ENCODE measurements around the gene AFF4. TPM values are rescaled to one million over a fixed set of nuclear protein-coding genes. Genes with fewer than 3 reads are reported as not detected.

AFF4 gene
- total RNA-seq, 1 donor from 2014 or later: 26.8 TPM

DNA sequence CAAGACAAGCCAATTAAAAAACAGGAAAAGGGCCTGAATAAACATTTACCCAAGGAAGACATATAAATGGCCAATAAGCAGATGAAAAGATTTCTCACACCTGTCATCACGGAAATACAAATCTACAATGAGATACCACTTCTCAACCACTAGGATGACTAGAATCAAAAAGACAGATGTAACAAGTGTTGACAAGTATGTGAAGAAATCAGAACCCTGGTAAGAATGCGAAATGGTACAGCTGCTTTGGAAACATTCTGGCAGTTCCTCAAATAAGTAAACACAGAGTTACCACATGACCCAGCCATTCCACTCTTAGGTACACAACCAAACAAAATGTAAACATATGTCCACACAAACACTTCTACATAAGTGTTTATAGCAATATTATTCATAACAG lies 57.5 kb downstream of the AFF4 start:
- intact Hi-C loops (cut with DNase I): no loop called here
- DNase-seq (no peak), ATAC-seq (ENCODE audit: poor library complexity) (peak; percentile 54)

DNA sequence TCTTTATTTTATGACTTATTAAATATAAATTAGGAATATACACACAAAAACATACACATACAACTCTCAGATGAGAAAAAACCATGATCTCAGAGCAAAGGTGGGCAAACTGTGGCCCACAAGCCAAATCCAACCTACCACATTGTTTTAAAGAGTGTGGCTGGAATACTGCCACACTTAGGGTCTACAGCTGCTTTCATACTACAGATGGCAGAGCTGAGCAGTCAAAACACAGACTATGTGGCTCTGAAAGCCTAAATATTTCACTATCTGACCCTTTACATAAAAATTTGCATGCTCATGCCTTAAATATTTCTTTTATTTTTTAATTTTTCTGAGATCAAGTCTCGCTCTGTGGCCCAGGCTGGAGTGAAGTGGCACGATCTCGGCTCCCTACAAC lies 61.7 kb downstream of the AFF4 start:
- ATAC-seq (ENCODE audit: poor library complexity) (no peak), DNase-seq (no peak)
- intact Hi-C loops (cut with DNase I): no loop called here

- no peak for ATAC-seq (ENCODE audit: poor library complexity)
- no peak for DNase-seq
- intact Hi-C loops (cut with DNase I): no loop called here
Observed at GRCh38 chr5:132901036-132901435, 62.4 kb downstream of the AFF4 start.

DNA sequence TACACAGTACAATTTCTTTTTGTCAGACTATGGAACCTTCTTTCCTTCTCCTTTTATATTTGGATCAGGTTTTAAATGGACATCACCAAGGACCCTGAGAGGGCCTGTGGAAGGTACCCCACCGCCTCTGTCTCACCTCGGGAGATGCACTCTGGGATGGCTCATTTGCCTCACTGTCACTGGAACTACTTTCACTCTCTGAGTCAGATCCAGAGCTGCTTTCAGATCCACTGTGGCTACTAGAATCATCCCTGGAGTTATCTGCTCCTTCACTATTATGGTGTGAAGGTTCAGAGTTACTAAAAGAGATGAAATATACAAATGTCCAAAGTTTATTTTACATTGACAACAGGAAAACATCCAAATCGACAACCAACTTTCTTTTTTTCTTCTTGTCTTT lies 65.3 kb downstream of the AFF4 start:
- intact Hi-C loops (cut with DNase I): no loop called here
- DNase-seq: no peak
- no peak for ATAC-seq (ENCODE audit: poor library complexity)

DNA sequence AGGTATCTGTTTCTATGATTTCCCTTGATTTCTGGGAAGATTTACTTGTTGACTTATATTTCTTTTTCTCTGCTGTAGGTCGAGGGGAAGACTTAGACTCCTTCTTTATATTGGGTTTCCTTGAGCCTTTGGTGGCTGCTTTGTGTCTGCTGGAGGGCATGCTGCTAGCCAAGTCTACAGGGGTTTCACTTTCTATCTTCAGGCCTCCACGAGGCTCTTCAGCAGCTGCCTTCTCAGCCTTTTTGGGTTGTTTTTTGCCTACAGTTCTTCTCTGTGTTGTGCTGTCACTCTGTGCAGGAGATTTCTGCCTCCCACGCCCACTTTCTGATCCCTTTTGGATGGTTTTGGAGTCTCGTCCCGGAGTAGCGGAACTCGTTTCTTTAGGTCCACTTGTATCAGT lies 66.7 kb downstream of the AFF4 start:
- DNase-seq (no peak), ATAC-seq (ENCODE audit: poor library complexity) (no peak)
- intact Hi-C loops (cut with DNase I): no loop called here

DNA sequence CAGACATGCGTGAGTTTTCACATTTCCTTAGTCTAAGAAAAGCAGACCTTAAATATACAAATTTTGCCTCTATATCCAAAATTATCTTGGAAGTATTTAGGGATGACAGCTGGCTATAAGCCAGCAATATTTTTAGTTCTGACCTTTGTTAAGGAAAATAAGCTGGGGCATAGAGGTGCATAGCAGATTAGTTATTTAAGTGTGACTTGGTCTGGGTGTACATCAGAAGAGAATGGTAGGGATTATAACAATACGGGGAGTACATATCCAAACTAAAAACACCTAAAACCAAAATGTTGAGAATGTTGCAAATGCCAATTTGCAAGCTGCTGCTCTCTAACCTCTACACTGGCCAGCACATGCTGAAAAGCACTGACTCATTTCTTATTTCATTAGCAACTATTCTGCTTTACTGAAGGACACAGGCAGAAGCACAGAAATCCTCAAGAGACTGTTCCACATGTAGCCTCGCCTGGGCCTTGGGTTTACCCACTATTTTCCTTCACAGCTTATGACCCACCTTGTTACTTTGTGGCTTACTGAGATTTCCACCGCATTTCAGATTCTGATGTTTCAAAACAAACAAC lies 67.6 kb downstream of the AFF4 start:
- DNase-seq (no peak), ATAC-seq (ENCODE audit: poor library complexity) (peak; percentile 51)
- intact Hi-C loops (cut with DNase I): no loop called here

DNA sequence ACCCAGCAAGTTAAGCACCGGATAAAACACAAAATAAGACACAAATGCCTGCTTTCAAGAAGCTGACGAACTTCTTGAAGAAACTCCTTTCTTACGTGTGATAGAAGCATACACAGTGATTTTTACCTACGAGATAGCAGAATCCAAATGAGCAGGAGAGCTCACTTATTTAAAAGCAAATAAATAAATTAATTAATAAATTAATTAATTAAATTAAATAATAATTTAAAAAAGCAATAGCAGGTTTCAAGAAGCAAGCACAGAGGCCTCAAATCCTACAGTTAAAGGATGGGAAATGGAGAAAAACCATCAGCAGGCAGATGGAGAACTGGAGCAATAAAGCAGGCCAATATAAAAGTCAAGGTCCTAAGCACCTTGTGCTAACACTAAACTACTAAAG lies 72.6 kb downstream of the AFF4 start:
- no peak for DNase-seq
- intact Hi-C loops (cut with DNase I): no loop called here
- no peak for ATAC-seq (ENCODE audit: poor library complexity)

DNA sequence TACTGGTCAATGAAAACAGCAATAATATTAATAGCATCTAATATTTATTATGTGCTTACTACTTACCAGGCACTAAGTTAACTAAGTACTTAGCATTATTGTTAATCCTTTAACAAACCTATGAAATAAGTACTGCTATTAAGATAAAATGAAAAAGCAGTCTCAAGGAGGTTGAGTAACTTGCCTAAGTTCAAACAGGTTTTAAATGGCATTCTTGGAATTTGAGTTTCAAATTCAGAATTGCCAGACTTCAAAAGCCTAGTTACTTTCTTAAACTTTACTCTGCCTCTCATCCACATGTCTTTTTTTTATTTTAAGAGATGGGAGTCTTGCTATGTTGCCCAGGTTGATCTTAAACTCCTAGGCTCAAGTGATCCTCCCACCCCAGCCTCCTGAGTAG lies 73.9 kb downstream of the AFF4 start:
- DNase-seq (no peak), ATAC-seq (ENCODE audit: poor library complexity) (no peak)
- intact Hi-C loops (cut with DNase I): no loop called here

DNA sequence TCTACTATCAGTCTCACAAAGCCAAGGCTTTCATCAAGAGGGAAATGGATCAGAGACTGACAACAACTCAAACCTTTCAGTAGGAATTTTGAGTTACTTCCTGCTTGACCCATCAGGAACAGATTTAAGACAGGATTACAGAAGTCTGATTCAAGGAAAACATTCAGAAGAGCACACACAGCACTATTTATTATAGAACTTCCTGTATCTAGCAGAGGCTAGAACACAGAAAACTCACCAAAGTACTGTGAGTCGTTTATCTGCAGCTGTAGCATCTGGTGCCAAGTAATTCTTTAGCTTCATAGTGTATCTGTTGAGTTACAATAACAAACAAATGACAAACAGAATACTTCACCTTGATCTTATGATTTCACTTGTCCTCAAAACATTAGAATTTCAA lies 76.2 kb downstream of the AFF4 start:
- DNase-seq: no peak
- intact Hi-C loops (cut with DNase I): no loop called here
- no peak for ATAC-seq (ENCODE audit: poor library complexity)

- DNase-seq (no peak), ATAC-seq (ENCODE audit: poor library complexity) (no peak)
- intact Hi-C loops (cut with DNase I): no loop called here
Observed at GRCh38 chr5:132886064-132886823, 77.2 kb downstream of the AFF4 start.

DNA sequence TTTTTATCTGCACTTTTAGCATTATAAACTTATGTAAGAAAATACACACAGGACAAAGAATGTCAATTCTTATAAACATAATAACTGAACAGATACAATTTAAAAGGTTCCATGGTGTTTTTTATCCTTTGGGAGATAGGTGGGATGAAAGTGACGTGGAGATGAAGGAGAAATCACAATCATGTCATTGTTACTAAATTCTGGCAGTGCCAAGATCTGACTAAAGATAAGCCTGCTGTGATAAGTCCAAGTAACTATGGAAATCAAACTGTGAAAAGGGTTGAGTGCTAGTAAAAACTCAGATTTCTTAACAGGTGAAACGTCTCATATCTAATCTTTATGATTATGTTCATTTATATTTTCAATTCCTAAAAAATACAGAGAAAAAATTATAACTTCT lies 78.9 kb downstream of the AFF4 start:
- ATAC-seq (ENCODE audit: poor library complexity): no peak
- no peak for DNase-seq
- intact Hi-C loops (cut with DNase I): loop anchor here (5.0 kb wide), 1 partner anchor 52 kb away; the partner anchor contains the start of gene SHROOM1

- no peak for DNase-seq
Observed at GRCh38 chr5:132883261-132883834, 80.1 kb downstream of the AFF4 start.

DNA sequence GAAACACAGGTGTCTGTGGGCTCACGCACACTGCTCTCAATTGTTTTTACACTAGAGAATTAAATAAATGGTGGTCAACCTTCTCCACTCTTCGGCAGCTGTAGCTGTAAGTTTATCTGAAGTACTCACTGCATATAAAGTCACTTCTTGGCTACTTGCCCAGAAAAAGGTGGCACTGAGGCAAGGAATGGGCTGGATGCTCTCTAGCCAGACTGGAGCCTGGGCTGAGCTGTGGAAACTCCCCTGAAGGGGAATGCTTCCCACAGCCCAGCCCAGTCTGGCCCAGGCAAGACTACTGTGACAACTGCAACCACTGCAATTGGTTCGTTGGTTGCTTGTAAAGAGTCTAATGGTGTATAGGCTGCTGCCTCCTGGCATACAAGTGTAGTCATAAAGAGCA lies 85.5 kb downstream of the AFF4 start:
- DNase-seq (no peak), ATAC-seq (ENCODE audit: poor library complexity) (peak; percentile 81)
- intact Hi-C loops (cut with DNase I): no loop called here

More at GRCh38 chr5:132883261-132883834, 80.1 kb downstream of the AFF4 start:
- intact Hi-C loops (cut with DNase I): loop anchor here (5.0 kb wide), 1 partner anchor 51 kb away; the partner anchor contains the start of gene SHROOM1
- peak; percentile 88 for ATAC-seq (ENCODE audit: poor library complexity)

DNA sequence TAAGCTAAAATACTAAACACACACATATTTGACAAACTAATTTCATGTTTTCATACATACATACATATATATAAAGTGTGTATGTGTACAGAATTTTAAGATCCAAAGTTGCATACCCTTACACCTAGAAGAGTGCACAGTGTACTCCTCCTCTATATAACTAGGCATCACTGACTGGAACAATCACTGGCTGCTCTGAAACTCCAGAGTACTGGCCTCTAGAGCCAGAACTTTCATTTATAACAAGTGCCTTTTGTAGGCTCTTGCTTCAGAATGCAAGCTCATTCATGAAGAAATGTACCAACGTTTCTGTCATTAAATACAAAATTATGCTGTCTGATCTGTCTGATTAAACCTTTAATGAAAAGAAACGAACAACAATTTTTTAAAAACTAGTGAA lies 86.0 kb downstream of the AFF4 start:
- ATAC-seq (ENCODE audit: poor library complexity): no peak
- intact Hi-C loops (cut with DNase I): no loop called here
- no peak for DNase-seq

GRCh38 chr5:132876020-132876759 lies 87.2 kb downstream of the AFF4 start:
- no peak for ATAC-seq (ENCODE audit: poor library complexity)
- intact Hi-C loops (cut with DNase I): no loop called here
- DNase-seq: no peak

GRCh38 chr5:132873930-132874271 lies 89.5 kb downstream of the AFF4 start:
- DNase-seq: no peak
- intact Hi-C loops (cut with DNase I): no loop called here
- no peak for ATAC-seq (ENCODE audit: poor library complexity)

DNA sequence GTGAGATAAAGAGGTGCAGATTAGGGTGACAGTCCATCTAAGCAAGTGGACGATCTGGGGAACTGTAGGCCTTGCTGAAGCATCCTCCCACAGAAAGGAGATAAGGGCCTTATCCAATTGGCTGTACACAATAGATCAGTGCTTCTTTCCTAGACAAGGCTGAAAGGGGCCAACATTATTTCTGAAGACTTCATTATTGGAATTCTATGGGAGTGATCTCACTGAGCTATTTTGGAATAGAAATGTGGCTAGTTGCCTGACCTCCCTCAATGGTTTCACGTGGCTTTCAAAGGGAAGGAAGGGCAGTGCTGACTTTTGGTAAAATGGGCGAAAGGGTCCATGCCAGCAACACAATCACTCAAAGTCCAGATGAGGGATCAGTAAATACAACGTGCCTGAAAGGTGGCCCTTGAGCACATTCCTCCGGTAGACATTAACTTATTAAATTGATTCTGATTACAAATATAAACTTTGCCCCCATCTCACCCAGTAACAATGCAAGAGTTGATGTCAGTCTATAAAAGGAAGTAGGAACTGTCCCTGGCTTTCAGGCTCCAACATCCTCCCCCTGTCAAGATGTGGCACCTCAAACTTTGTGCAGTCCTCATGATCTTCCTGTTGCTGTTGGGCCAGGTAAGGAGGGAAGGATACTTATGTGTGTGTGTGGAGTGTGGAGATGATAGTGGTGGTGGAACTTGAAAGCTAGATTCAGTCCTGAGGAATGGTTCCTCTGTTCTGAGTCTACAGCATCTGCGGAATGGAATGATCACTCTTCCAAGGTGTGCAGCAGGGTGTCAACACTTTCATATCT lies 90.1 kb downstream of the AFF4 start, which contains the start of gene LEAP2:
Gene LEAP2 (plus strand): TSS at position 550 of the 811 bp plus-strand sequence. CDS start 27 bp downstream, at position 577.
- intact Hi-C loops (cut with DNase I): no loop called here
- peak; percentile 42 for ATAC-seq (ENCODE audit: poor library complexity)
- DNase-seq: no peak

DNA sequence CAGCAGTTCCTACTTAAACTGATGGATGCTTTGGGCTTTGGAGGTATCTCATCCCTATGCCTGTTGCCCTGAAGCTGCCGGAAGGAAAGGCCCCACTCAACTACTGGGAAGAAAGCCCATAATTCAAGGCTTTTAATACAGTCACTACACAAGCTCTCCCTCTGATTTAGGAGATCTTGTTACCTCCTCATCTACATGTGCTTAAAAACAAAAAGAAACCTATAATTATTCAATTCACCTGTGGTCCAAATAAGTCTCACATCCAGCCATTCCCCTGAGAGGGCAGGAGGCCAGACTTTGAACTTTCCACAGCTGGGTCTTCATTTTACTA lies 90.7 kb downstream of the AFF4 start:
- DNase-seq (no peak), ATAC-seq (ENCODE audit: poor library complexity) (no peak)
- intact Hi-C loops (cut with DNase I): no loop called here
